K562 (cell line): ENCODE measurements around the gene BLCAP. TPM values are rescaled to one million over a fixed set of nuclear protein-coding genes. Genes with fewer than 3 reads are reported as not detected.

Source experiments
- AFF4 ChIP-seq: sonication (generic); formaldehyde crosslinking; IDR thresholded peaks from 2 replicates; pipeline ENCODE4 v1.8.0; 2023; ENCODE audit warnings: mild to moderate bottlenecking, missing genetic modification reagents
- E2F6 ChIP-seq, 2 experiments: IDR thresholded peaks; 2 replicates each; pipeline ENCODE4 v1.6.1; 2011; ENCODE audit warnings: borderline replicate concordance in 1 of 2, control low read depth in 1 of 2, low read depth in 1 of 2, low read length in 1 of 2, mild to moderate bottlenecking in 1 of 2, mixed read lengths in 1 of 2, moderate library complexity in 1 of 2; ENCODE audit not compliant: insufficient read depth in 1 of 2, insufficient read length in 1 of 2, poor library complexity in 1 of 2, severe bottlenecking in 1 of 2; ENCODE audit errors: extremely low read depth in 1 of 2
- EP400 ChIP-seq: fragments of 450-650 bp; IDR thresholded peaks from 2 replicates; pipeline ENCODE4 v1.6.1; 2017; ENCODE audit warnings: antibody characterized with exemption, mild to moderate bottlenecking, moderate library complexity
- ILK ChIP-seq: fragments of 450-650 bp; IDR thresholded peaks from 2 replicates; pipeline ENCODE4 v1.6.1; 2016; ENCODE audit warnings: missing genetic modification characterization, low read depth, mild to moderate bottlenecking, missing compliant biosample characterization, moderate library complexity, borderline replicate concordance
- KDM2B ChIP-seq: fragments of 250-450 bp; sonication (Bioruptor Pico); IDR thresholded peaks from 2 replicates; pipeline ENCODE4 v1.8.0; 2021; ENCODE audit warnings: mild to moderate bottlenecking, moderate library complexity
- MTA2 ChIP-seq: fragments of 450-650 bp; IDR thresholded peaks from 2 replicates; pipeline ENCODE4 v1.6.1; 2016; ENCODE audit warnings: low read depth
- RBM17 ChIP-seq: fragments of 200-400 bp; formaldehyde crosslinking; IDR thresholded peaks from 2 replicates; pipeline ENCODE4 v1.6.1; 2017; ENCODE audit warnings: low read depth, mild to moderate bottlenecking, low read length, borderline replicate concordance
- REST ChIP-seq, 2 experiments: fragments of 450-650 bp; formaldehyde crosslinking in 1 of 2; IDR thresholded peaks; 2 replicates each; pipeline versions ENCODE4 v1.4.0 to v1.6.1; 2014 to 2020; ENCODE audit warnings: mild to moderate bottlenecking in 2 of 2, borderline replicate concordance in 1 of 2, low read depth in 1 of 2
- TCF7 ChIP-seq: sonication (generic); IDR thresholded peaks from 2 replicates; pipeline ENCODE4 v1.6.1; 2016; ENCODE audit warnings: antibody characterized with exemption, borderline replicate concordance
- TEAD2 ChIP-seq: fragments of 450-650 bp; IDR thresholded peaks from 2 replicates; pipeline ENCODE4 v1.6.1; 2016; ENCODE audit warnings: missing genetic modification characterization, control low read depth, missing compliant biosample characterization
- ZBTB9 ChIP-seq: fragments of 450-650 bp; formaldehyde crosslinking; IDR thresholded peaks from 2 replicates; pipeline ENCODE4 v1.4.0; 2020; ENCODE audit warnings: mild to moderate bottlenecking, moderate library complexity
- ZKSCAN3 ChIP-seq: fragments of 250-450 bp; sonication (Bioruptor Pico); IDR thresholded peaks from 2 replicates; pipeline ENCODE4 v1.4.0; 2020
- polyA plus RNA-seq, 8 experiments: library from polyadenylated mRNA; depleted of rRNA in 4 of 8; stranded (reverse) in 5 of 8; unstranded in 3 of 8; fragments of >200 nt; fragmentation: Nextera tagmentation in 2 of 8; fragmentation: Illumina TruSeq in 1 of 8; extraction: Ambion mirVana in 2 of 8; extraction: Trizol in 1 of 8; gene quantifications; 2 replicates each; pipeline versions ENCODE4 v1.2.1 to v1.2.3, GENCODE V29; 2011 to 2014; ENCODE audit warnings: inconsistent platforms in 1 of 8, missing spikeins in 1 of 8
- total RNA-seq, 7 experiments: library from RNA; depleted of rRNA in 6 of 7; stranded (reverse); fragments of >200 nt in 6 of 7; fragmentation: Illumina TruSeq in 2 of 7; extraction: Trizol in 2 of 7; gene quantifications; 2 replicates each; pipeline versions ENCODE4 v1.2.1 to v1.2.3, GENCODE V29; 2011 to 2021; ENCODE audit warnings: low replicate concordance in 1 of 7

Gene BLCAP
- total and polyA plus RNA-seq, 9 of the 15 experiments (the other 6 are each of a cell fraction or from before 2014, with no cell fraction given), result 16.9 to 41.5 (median 27.6) TPM

GRCh38 chr20:37526238-37526838 lies 1.3 kb downstream of the BLCAP start (continued):
- TF ChIP-seq KDM2B (CRISPR knock-in tag), result no peak
- no peak for TF ChIP-seq REST (IDR thresholded peaks at IDR 0.05; ENCODE audit: borderline replicate concordance)
- TF ChIP-seq REST (CRISPR knock-in tag; IDR thresholded peaks at IDR 0.05; ENCODE audit: low read depth), result no peak
- TF ChIP-seq EP400, result peak; percentile 37; the same call in 1 of the 2 replicates
- no peak for TF ChIP-seq ILK (tag)
- no peak for TF ChIP-seq RBM17
- peak; percentile 83 for TF ChIP-seq MTA2
- no peak for TF ChIP-seq ZKSCAN3 (CRISPR knock-in tag)
- TF ChIP-seq ZBTB9 (CRISPR knock-in tag), result no peak
- no peak for TF ChIP-seq E2F6 (IDR thresholded peaks at IDR 0.05; ENCODE audit: borderline replicate concordance in 1 of 2, extremely low read depth in 1 of 2, insufficient read depth in 1 of 2, insufficient read length in 1 of 2, low read depth in 1 of 2, low read length in 1 of 2, poor library complexity in 1 of 2, severe bottlenecking in 1 of 2)
- TF ChIP-seq TEAD2 (tag), result no peak
- TF ChIP-seq AFF4, result no peak
- TF ChIP-seq TCF7, result no peak
